ENCODE results near the gene ACAT2. TPM values are rescaled to one million over a fixed set of nuclear protein-coding genes. Genes with fewer than 3 reads are reported as not detected.
A peak's percentile ranks its signal among the peaks of the same experiment; 100 is the strongest.
"Not testable (repeated sequence)": the region's sequence is repeated elsewhere in the genome, so short reads cannot be mapped to it uniquely, and the experiment has no call there.

Gene ACAT2
- total RNA-seq, 1 donor from 2014 or later: 27.0 TPM

GRCh38 chr6:159729598-159730331 lies 32.1 kb upstream of the ACAT2 start:
- no peak for DNase-seq (ENCODE audit: low read depth)

GRCh38 chr6:159730332-159730676 lies 31.5 kb upstream of the ACAT2 start:
- no peak for DNase-seq (ENCODE audit: low read depth)

- not testable (repeated sequence) for DNase-seq (ENCODE audit: low read depth)
Measured at GRCh38 chr6:159732550-159732949, 29.3 kb upstream of the ACAT2 start.

GRCh38 chr6:159733395-159733794 lies 28.4 kb upstream of the ACAT2 start:
- not testable (repeated sequence) for DNase-seq (ENCODE audit: low read depth)

- no peak for DNase-seq (ENCODE audit: low read depth)
Measured at GRCh38 chr6:159736908-159737307, 24.9 kb upstream of the ACAT2 start.

- no peak for DNase-seq (ENCODE audit: low read depth)
Measured at GRCh38 chr6:159739341-159739740, 22.5 kb upstream of the ACAT2 start.

- no peak for DNase-seq (ENCODE audit: low read depth)
Measured at GRCh38 chr6:159742165-159742564, 19.7 kb upstream of the ACAT2 start.

- no peak for DNase-seq (ENCODE audit: low read depth)
Measured at GRCh38 chr6:159745081-159745480, 16.8 kb upstream of the ACAT2 start.

GRCh38 chr6:159746759-159747158 lies 15.1 kb upstream of the ACAT2 start:
- DNase-seq (ENCODE audit: low read depth): no peak

- DNase-seq (ENCODE audit: low read depth): not testable (repeated sequence)
Measured at GRCh38 chr6:159748127-159748526, 13.7 kb upstream of the ACAT2 start.

- DNase-seq (ENCODE audit: low read depth): no peak
Measured at GRCh38 chr6:159751448-159751847, 10.4 kb upstream of the ACAT2 start.

- no peak for DNase-seq (ENCODE audit: low read depth)
Measured at GRCh38 chr6:159753081-159753872, 8.6 kb upstream of the ACAT2 start.

- no peak for DNase-seq (ENCODE audit: low read depth)
Measured at GRCh38 chr6:159754401-159754800, 7.4 kb upstream of the ACAT2 start.

GRCh38 chr6:159754959-159755914 lies 6.6 kb upstream of the ACAT2 start:
- peak; percentile 50 for DNase-seq (ENCODE audit: low read depth)

- no peak for DNase-seq (ENCODE audit: low read depth)
Measured at GRCh38 chr6:159756508-159756907, 5.3 kb upstream of the ACAT2 start.

- DNase-seq (ENCODE audit: low read depth): no peak
Measured at GRCh38 chr6:159758031-159759001, 3.5 kb upstream of the ACAT2 start.

- no peak for DNase-seq (ENCODE audit: low read depth)
Measured at GRCh38 chr6:159759645-159760044, 2.2 kb upstream of the ACAT2 start.

- peak; percentile 36 for DNase-seq (ENCODE audit: low read depth)
Measured at GRCh38 chr6:159760602-159761057, 1.2 kb upstream of the ACAT2 start.

GRCh38 chr6:159761129-159761872 lies 544 bp upstream of the ACAT2 start:
- DNase-seq (ENCODE audit: low read depth): no peak
